NCI-H748 treated with DMSO at 0.1 percent for 48 hours (cell line): ENCODE data around the gene CCNY.

Experiments
- DNase-seq: peaks from one replicate; lab custom pipeline; 2025; lab: John Stamatoyannopoulos, UW

The CCNY gene

GRCh38 chr10:35331894-35332640 lies 4.2 kb upstream of the CCNY start:
- no peak for DNase-seq

GRCh38 chr10:35334297-35334696 lies 2.0 kb upstream of the CCNY start:
- no peak for DNase-seq

- no peak for DNase-seq
These were observed 901 bp upstream of the CCNY start for GRCh38 chr10:35335133-35336083.

- no peak for DNase-seq
These were observed 863 bp downstream of the CCNY start for GRCh38 chr10:35336921-35337823.

- DNase-seq, result no peak
These were observed 3.6 kb downstream of the CCNY start for GRCh38 chr10:35339942-35340341.

GRCh38 chr10:35340975-35341374 lies 4.7 kb downstream of the CCNY start:
- DNase-seq, result no peak

- DNase-seq, result no peak
These were observed 5.2 kb downstream of the CCNY start for GRCh38 chr10:35341521-35341920.

GRCh38 chr10:35342183-35342753 lies 6.0 kb downstream of the CCNY start:
- DNase-seq, result no peak

GRCh38 chr10:35343739-35344138 lies 7.4 kb downstream of the CCNY start:
- DNase-seq, result no peak

- no peak for DNase-seq
These were observed 9.1 kb downstream of the CCNY start for GRCh38 chr10:35345383-35345742.

GRCh38 chr10:35346248-35346647 lies 9.9 kb downstream of the CCNY start:
- no peak for DNase-seq

- no peak for DNase-seq
These were observed 10.8 kb downstream of the CCNY start for GRCh38 chr10:35347121-35347562.

GRCh38 chr10:35347899-35348608 lies 11.7 kb downstream of the CCNY start:
- no peak for DNase-seq

GRCh38 chr10:35348609-35349388 lies 12.5 kb downstream of the CCNY start:
- DNase-seq, result no peak

- no peak for DNase-seq
These were observed 13.1 kb downstream of the CCNY start for GRCh38 chr10:35349389-35349915.

- no peak for DNase-seq
These were observed 14.7 kb downstream of the CCNY start for GRCh38 chr10:35351021-35351420.

- DNase-seq, result no peak
These were observed 15.8 kb downstream of the CCNY start for GRCh38 chr10:35352097-35352496.

GRCh38 chr10:35352512-35352911 lies 16.2 kb downstream of the CCNY start:
- no peak for DNase-seq

GRCh38 chr10:35353395-35353794 lies 17.1 kb downstream of the CCNY start:
- no peak for DNase-seq

GRCh38 chr10:35353805-35354204 lies 17.5 kb downstream of the CCNY start:
- no peak for DNase-seq
